Suprapubic skin (tissue), 4 donors: ENCODE measurements around the gene PUM2. TPM values are rescaled to one million over a fixed set of nuclear protein-coding genes. Genes with fewer than 3 reads are reported as not detected.

Source experiments
- DNase-seq, 2 donors: peaks; one replicate each; pipeline ENCODE4 v3.0.0-alpha.2; 2019; ENCODE audit warnings: low spot score in 2 of 2
- H3K27ac ChIP-seq: fragments of 200-600 bp; sonication (generic); one replicate; pipeline ENCODE4 v1.5.1; 2019
- H3K27me3 ChIP-seq: fragments of 200-600 bp; sonication (generic); one replicate; pipeline ENCODE4 v1.5.1; 2019
- H3K36me3 ChIP-seq: fragments of 200-600 bp; sonication (generic); one replicate; pipeline ENCODE4 v1.5.1; 2019
- H3K4me1 ChIP-seq: fragments of 200-600 bp; sonication (generic); one replicate; pipeline ENCODE4 v1.5.1; 2019
- H3K4me3 ChIP-seq: fragments of 200-600 bp; sonication (generic); one replicate; pipeline ENCODE4 v1.5.1; 2019; ENCODE audit warnings: mild to moderate bottlenecking
- H3K9me3 ChIP-seq: fragments of 200-600 bp; sonication (generic); one replicate; pipeline ENCODE4 v1.5.1; 2019
- CTCF ChIP-seq, 2 donors: fragments of 200-600 bp in 1 of 2; fragments of 450-650 bp in 1 of 2; sonication (generic) in 1 of 2; IDR thresholded peaks; one replicate each; pipeline ENCODE4 v1.5.1; 2016 to 2019; ENCODE audit warnings: antibody characterized with exemption in 2 of 2, mild to moderate bottlenecking in 1 of 2, moderate library complexity in 1 of 2
- EP300 ChIP-seq: sonication (generic); formaldehyde crosslinking; IDR thresholded peaks from one replicate; pipeline ENCODE4 v1.6.1; 2017; ENCODE audit warnings: antibody characterized with exemption
- POLR2A ChIP-seq, 2 donors: fragments of 450-650 bp; IDR thresholded peaks; one replicate each; pipeline ENCODE4 v1.6.1; 2017; ENCODE audit warnings: antibody characterized with exemption in 2 of 2, mild to moderate bottlenecking in 2 of 2, moderate library complexity in 2 of 2
- POLR2AphosphoS5 ChIP-seq, 3 donors: sonication (generic); formaldehyde crosslinking; IDR thresholded peaks; one replicate each; pipeline ENCODE4 v1.6.1; 2017; ENCODE audit warnings: antibody characterized with exemption in 3 of 3
- WGBS: methylation state at CpG from one replicate; pipeline ENCODE4 v1.1.5; 2018; 5-methylcytosine and 5-hydroxymethylcytosine counted together
- total RNA-seq, 4 donors: library from RNA; depleted of rRNA; stranded (reverse); fragments of >200 nt; gene quantifications; one replicate each; pipeline ENCODE4 v1.1.0, GENCODE V29; 2016

Gene PUM2
- total RNA-seq, 4 donors from 2014 or later = 78.9 to 108 (median 99.0) TPM

DNA sequence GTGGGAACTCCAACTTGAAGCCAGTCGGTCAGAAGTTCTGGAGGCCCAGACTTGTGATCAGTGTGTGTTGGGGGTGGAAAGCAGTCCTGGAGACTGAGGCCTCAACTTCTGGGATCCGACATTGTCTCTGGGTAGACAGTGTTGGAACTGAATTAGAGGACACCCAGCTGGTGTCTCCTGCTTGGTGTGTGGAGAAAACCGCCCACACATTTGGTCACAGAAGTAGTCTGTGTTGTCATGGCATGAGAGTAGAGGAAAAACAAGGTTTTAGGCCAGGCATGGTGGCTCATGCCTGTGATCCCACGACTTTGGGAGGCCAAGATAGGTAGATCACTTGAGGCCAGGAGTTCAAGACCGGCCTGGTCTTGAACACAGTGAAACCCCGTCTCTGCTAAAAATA lies 51.5 kb downstream of the PUM2 start:
- H3K27me3 ChIP-seq = no peaks in the 10 kb centered on the region

DNA sequence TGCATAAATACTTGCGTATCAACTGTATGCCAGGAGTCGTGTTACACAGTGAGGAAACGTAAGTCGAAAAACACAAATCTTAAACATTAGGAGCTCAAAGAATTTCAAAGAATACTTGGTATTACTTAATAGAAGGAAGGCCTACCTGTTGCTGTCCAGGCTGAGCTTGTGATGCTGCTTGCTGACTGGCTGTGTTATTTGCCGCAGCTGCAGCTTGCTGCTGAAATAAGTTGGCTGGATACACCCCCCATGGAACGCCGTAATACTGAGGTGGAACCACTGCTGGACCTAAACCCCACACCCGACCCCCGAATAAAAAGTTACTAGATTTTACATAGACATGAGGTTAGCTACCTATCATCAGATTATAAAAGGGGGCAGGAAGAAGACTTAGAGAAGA lies 56.4 kb downstream of the PUM2 start:
- Histone ChIP-seq H3K4me3 (no peak overlapping the region), H3K9me3 (no peaks in the 10 kb centered on the region), H3K4me1 (peaks cover 1% of the 10 kb centered on the region), H3K27ac (no peak overlapping the region), H3K27me3 (no peaks in the 10 kb centered on the region), H3K36me3 (peaks cover 64% of the 10 kb centered on the region)
- TF ChIP-seq EP300 (no peak), POLR2AphosphoS5 (IDR thresholded peaks at IDR 0.05) (no peak), POLR2A (IDR thresholded peaks at IDR 0.05) (no peak)
- DNase-seq = no peak
- 95% methylated on average over 9 of the region's 9 CpGs for WGBS

More for the DNA sequence above, 51.5 kb downstream of the PUM2 start:
- TF ChIP-seq POLR2AphosphoS5 (IDR thresholded peaks at IDR 0.05) = no peak
- TF ChIP-seq CTCF (IDR thresholded peaks at IDR 0.05) = no peak
- TF ChIP-seq POLR2A (IDR thresholded peaks at IDR 0.05) = no peak
- TF ChIP-seq EP300 = no peak
- Histone ChIP-seq H3K4me3 (no peak overlapping the region), H3K9me3 (no peaks in the 10 kb centered on the region), H3K4me1 (no peaks in the 10 kb centered on the region), H3K36me3 (peaks cover 60% of the 10 kb centered on the region), H3K27ac (no peak overlapping the region)
- no peak for DNase-seq
- WGBS = 82% methylated on average over 6 of the region's 6 CpGs

- no peak for TF ChIP-seq POLR2A (IDR thresholded peaks at IDR 0.05)
- no peak for TF ChIP-seq CTCF (IDR thresholded peaks at IDR 0.05)
- no peak for TF ChIP-seq EP300
- TF ChIP-seq POLR2AphosphoS5 (IDR thresholded peaks at IDR 0.05) = no peak
- peaks cover 67% of the 10 kb centered on the region for H3K36me3 ChIP-seq
- peaks cover 3% of the 10 kb centered on the region for H3K4me1 ChIP-seq
- no peak overlapping the region for H3K4me3 ChIP-seq
- 96% methylated on average over 5 of the region's 5 CpGs for WGBS
- DNase-seq = no peak
- no peak overlapping the region for H3K27ac ChIP-seq
- H3K27me3 ChIP-seq = no peaks in the 10 kb centered on the region
- no peaks in the 10 kb centered on the region for H3K9me3 ChIP-seq
These were observed 57.7 kb downstream of the PUM2 start for GRCh38 chr2:20292984-20293383.

- Histone ChIP-seq H3K4me1 (peaks cover 3% of the 10 kb centered on the region), H3K9me3 (no peaks in the 10 kb centered on the region), H3K4me3 (no peak overlapping the region), H3K27ac (no peak overlapping the region), H3K27me3 (no peaks in the 10 kb centered on the region), H3K36me3 (peaks cover 61% of the 10 kb centered on the region)
- no peak for DNase-seq
- 82% methylated on average over 13 of the region's 13 CpGs for WGBS
- TF ChIP-seq POLR2AphosphoS5 (IDR thresholded peaks at IDR 0.05) (no peak), POLR2A (IDR thresholded peaks at IDR 0.05) (no peak), EP300 (no peak), CTCF (IDR thresholded peaks at IDR 0.05) (no peak)
These were observed 58.7 kb downstream of the PUM2 start for GRCh38 chr2:20291846-20292408.

- TF ChIP-seq CTCF (IDR thresholded peaks at IDR 0.05) (peak; percentile 53 to 66), POLR2A (IDR thresholded peaks at IDR 0.05) (no peak)
- no peak overlapping the region for H3K27ac ChIP-seq
- no peak for DNase-seq
- 67% methylated on average over 7 of the region's 7 CpGs for WGBS
- no peak overlapping the region for H3K4me3 ChIP-seq
- peaks cover 54% of the 10 kb centered on the region for H3K36me3 ChIP-seq
- H3K27me3 ChIP-seq = no peaks in the 10 kb centered on the region
- no peaks in the 10 kb centered on the region for H3K9me3 ChIP-seq
- peaks cover 3% of the 10 kb centered on the region for H3K4me1 ChIP-seq
These were observed 59.5 kb downstream of the PUM2 start for GRCh38 chr2:20291106-20291564.
